Activated B cell treated with CpG ODN at 0.5 μM for 24 hours (primary cell): Measurements from ENCODE around the gene MT1F. TPM values are rescaled to one million over a fixed set of nuclear protein-coding genes. Genes with fewer than 3 reads are reported as not detected.

Experiments used
- ATAC-seq: fragments of 200-7000 bp; cut with Tn5 transposase; one replicate; pipeline ENCODE4 v1.10.0; 2021; ENCODE audit warnings: low read depth, mild to moderate bottlenecking, moderate library complexity
- CTCF ChIA-PET: fragments of 350-600 bp; sonication (Branson Sonifier 250); formaldehyde crosslinking; loops from one replicate; lab custom pipeline; 2021; ENCODE audit warnings: antibody characterized with exemption; lab: Charles Lee
- POLR2A ChIA-PET: fragments of 350-600 bp; sonication (Branson Sonifier 250); formaldehyde crosslinking; loops from one replicate; lab custom pipeline; 2021; ENCODE audit warnings: antibody characterized with exemption; lab: Charles Lee
- DNase-seq: peaks from one replicate; pipeline ENCODE4 v3.0.0; 2022
- H3K27ac Mint-ChIP-seq: one replicate; pipeline ENCODE4 v1.8.0; 2020; ENCODE audit warnings: mixed read lengths
- H3K27me3 Mint-ChIP-seq: one replicate; pipeline ENCODE4 v1.8.0; 2021; ENCODE audit warnings: mixed read lengths
- H3K36me3 Mint-ChIP-seq: one replicate; pipeline ENCODE4 v1.8.0; 2021; ENCODE audit warnings: low read depth, mixed read lengths
- H3K4me1 Mint-ChIP-seq: one replicate; pipeline ENCODE4 v1.8.0; 2021; ENCODE audit warnings: mixed read lengths
- H3K4me3 Mint-ChIP-seq: one replicate; pipeline ENCODE4 v1.8.0; 2020; ENCODE audit warnings: mild to moderate bottlenecking, mixed read lengths
- H3K9me3 Mint-ChIP-seq: one replicate; pipeline ENCODE4 v1.8.0; 2020; ENCODE audit warnings: mixed read lengths
- intact Hi-C: fragments of 100-400 bp; cut with micrococcal nuclease; formaldehyde crosslinking; loops from one replicate; pipeline ENCODE4 v1.15.1; 2024
- total RNA-seq: library from RNA; stranded (reverse); gene quantifications from 2 replicates; pipeline ENCODE4 v1.2.3, GENCODE V29; 2022
- TF ChIP-seq, protein P1 (sequence below): fragments of 200-600 bp; IDR thresholded peaks from one replicate; pipeline ENCODE4 v1.8.0; 2022; ENCODE audit warnings: antibody characterized with exemption, mild to moderate bottlenecking

The MT1F gene
- total RNA-seq, 1 donor from 2014 or later, result 21.4 TPM

DNA sequence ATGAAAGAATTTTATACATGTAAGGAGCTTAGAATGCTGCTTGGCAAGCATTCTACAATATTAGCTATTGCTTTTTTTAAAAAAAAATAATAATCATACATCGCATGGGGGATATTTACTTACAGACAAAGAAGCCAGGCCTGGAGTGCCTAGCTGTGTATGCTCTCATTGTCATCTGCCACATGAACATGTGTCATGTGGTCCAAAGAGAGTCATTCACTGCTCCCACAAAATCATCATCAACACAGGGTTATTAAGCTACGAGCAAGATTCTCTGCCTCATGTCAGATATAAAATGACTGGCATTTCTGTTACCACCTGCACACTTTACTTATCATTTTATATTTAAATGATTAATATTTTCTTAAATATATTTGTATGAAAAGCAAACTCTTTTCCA lies 34.1 kb upstream of the MT1F start:
- Mint-ChIP-seq H3K27me3 (peaks cover 37% of the 10 kb centered on the region), H3K4me3 (no peak overlapping the region), H3K27ac (no peak overlapping the region), H3K36me3 (no peaks in the 10 kb centered on the region), H3K4me1 (peaks cover 15% of the 10 kb centered on the region), H3K9me3 (no peaks in the 10 kb centered on the region)
- POLR2A ChIA-PET, result no interaction called here
- CTCF ChIA-PET, result interaction anchor here (0.6 to 0.9 kb wide), 2 partner anchors 20 to 77 kb away, joined by 3 read pairs; no protein-coding TSS in a partner anchor
- TF ChIP-seq, protein P1, sequence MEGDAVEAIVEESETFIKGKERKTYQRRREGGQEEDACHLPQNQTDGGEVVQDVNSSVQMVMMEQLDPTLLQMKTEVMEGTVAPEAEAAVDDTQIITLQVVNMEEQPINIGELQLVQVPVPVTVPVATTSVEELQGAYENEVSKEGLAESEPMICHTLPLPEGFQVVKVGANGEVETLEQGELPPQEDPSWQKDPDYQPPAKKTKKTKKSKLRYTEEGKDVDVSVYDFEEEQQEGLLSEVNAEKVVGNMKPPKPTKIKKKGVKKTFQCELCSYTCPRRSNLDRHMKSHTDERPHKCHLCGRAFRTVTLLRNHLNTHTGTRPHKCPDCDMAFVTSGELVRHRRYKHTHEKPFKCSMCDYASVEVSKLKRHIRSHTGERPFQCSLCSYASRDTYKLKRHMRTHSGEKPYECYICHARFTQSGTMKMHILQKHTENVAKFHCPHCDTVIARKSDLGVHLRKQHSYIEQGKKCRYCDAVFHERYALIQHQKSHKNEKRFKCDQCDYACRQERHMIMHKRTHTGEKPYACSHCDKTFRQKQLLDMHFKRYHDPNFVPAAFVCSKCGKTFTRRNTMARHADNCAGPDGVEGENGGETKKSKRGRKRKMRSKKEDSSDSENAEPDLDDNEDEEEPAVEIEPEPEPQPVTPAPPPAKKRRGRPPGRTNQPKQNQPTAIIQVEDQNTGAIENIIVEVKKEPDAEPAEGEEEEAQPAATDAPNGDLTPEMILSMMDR, result no peak
- DNase-seq, result no peak
- intact Hi-C loops, result no loop called here
- no peak for ATAC-seq

DNA sequence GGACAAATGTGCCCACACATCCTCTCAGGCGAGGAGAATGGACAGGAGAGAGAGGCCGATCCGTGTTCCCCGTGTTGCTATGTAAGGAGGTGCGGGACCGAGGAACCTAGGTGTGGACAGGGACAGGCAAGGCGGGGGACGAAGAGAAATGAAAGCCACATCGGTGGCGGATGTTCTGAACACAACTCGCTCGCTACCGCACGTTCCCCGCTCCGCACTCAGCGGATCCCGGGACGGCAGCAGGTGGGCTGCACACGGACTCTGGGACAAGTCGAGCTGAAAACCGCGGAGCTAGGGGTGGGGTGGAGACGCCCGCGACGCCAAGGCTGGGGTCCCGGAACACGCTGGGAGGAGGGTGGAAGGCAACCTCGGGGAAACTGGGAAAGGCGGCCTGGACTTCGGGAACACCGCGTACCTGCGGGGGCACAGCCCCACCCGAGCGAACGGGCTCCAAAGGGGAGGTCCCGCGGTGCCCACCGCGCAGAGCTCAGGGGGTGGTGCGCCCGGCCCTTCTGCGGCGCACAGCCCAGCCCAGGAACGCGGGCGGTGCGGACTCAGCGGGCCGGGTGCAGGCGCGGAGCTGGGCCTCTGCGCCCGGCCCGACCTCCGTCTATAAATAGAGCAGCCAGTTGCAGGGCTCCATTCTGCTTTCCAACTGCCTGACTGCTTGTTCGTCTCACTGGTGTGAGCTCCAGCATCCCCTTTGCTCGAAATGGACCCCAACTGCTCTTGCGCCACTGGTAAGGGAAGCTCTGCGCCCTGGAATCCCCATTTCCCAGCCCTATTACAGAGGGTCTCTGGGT lies 32.4 kb upstream of the MT1F start, which contains the start of gene MT1E:
MT1E (plus strand) TSS at position 642 of the 803 bp plus-strand sequence; CDS start at position 713, 71 bp downstream.
- no peaks in the 10 kb centered on the region for H3K36me3 Mint-ChIP-seq
- intact Hi-C loops, result loop anchor here (1.0 kb wide), 1 partner anchor 17 kb away; the partner anchor contains the start of gene MT2A
- ChIA-PET POLR2A (interaction anchor here (1.0 to 1.7 kb wide), 2 partner anchors 17 to 18 kb away, joined by 3 to 7 read pairs; partner anchors contain the start of gene MT2A), CTCF (no interaction called here)
- H3K4me3 Mint-ChIP-seq, result peak within 1 kb of the TSS; percentile 81
- H3K27me3 Mint-ChIP-seq, result peaks cover 31% of the 10 kb centered on the region
- H3K9me3 Mint-ChIP-seq, result no peaks in the 10 kb centered on the region
- TF ChIP-seq, protein P1, result no peak
- H3K27ac Mint-ChIP-seq, result no peak within 1 kb of the TSS
- DNase-seq (no peak), ATAC-seq (peak; percentile 38)
- H3K4me1 Mint-ChIP-seq, result peaks cover 29% of the 10 kb centered on the region

DNA sequence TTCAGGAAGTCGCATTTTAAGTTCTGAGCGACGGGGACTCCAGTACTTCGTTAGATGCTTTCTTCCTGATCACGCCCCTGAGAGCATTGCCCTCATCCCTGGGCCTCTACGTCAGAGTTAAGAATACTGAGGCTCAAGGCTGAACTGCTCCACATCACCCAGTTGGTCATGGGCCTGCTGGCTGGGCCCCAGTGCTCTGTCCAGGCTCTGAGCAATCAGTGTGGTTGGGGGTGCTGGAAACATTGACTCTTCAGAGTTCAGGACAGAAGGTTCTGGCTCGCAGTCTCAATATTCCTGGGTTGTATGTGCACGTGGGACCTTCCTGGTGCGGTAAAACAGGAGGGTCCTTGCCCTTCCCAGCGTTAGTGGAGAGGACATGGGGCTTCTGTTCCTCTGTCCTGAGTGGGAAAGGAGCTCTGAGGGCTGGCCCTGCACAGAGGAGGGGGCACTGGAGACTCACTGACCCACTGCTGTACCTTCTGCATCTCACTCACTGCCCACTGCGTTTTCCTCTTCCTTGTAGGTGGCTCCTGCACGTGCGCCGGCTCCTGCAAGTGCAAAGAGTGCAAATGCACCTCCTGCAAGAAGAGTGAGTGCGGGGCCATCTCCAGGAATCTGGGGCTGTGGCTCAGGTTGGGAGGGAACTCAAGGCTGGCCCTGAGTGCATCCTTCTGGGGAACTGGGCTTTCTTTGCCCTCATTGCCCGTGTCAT lies 31.7 kb upstream of the MT1F start:
- Mint-ChIP-seq H3K9me3 (no peaks in the 10 kb centered on the region), H3K4me1 (peaks cover 35% of the 10 kb centered on the region), H3K36me3 (no peaks in the 10 kb centered on the region), H3K27ac (no peak overlapping the region), H3K27me3 (peaks cover 30% of the 10 kb centered on the region), H3K4me3 (peak overlapping the region; percentile 70)
- no peak for ATAC-seq
- CTCF ChIA-PET, result interaction anchor here (1.1 kb wide), 1 partner anchor 18 kb away, joined by 3 read pairs; no protein-coding TSS in a partner anchor
- POLR2A ChIA-PET, result interaction anchor here (1.0 kb wide), 1 partner anchor 17 kb away, joined by 3 read pairs; no protein-coding TSS in a partner anchor
- intact Hi-C loops, result loop anchor here (1.0 kb wide), 1 partner anchor 18 kb away; the partner anchor contains the start of gene MT2A
- TF ChIP-seq, protein P1, result no peak
- DNase-seq, result no peak

DNA sequence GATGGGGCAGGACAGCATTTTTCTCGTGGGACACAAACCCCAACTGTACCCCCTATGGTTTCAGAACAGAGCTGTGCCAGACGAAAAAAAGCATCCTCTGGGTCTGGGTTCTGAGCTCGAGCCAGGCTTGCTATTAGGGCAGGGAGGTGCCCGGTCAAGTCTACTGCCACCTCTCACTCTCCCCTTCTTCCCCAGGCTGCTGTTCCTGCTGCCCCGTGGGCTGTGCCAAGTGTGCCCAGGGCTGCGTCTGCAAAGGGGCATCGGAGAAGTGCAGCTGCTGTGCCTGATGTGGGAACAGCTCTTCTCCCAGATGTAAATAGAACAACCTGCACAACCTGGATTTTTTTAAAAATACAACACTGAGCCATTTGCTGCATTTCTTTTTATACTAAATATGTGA lies 31.1 kb upstream of the MT1F start:
- H3K9me3 Mint-ChIP-seq, result no peaks in the 10 kb centered on the region
- peaks cover 31% of the 10 kb centered on the region for H3K27me3 Mint-ChIP-seq
- CTCF ChIA-PET, result interaction anchor here (1.1 kb wide), 1 partner anchor 17 kb away, joined by 3 read pairs; no protein-coding TSS in a partner anchor
- H3K27ac Mint-ChIP-seq, result no peak overlapping the region
- H3K4me3 Mint-ChIP-seq, result no peak overlapping the region
- H3K4me1 Mint-ChIP-seq, result peaks cover 38% of the 10 kb centered on the region
- H3K36me3 Mint-ChIP-seq, result no peaks in the 10 kb centered on the region
- ATAC-seq, result no peak
- intact Hi-C loops, result no loop called here
- POLR2A ChIA-PET, result no interaction called here
- TF ChIP-seq, protein P1, result no peak
- no peak for DNase-seq
